ENCODE results near the gene PFKFB3. TPM values are rescaled to one million over a fixed set of nuclear protein-coding genes. Genes with fewer than 3 reads are reported as not detected.
"Not testable (repeated sequence)": the region's sequence is repeated elsewhere in the genome, so short reads cannot be mapped to it uniquely, and the experiment has no call there.

Gene PFKFB3
- total and polyA plus RNA-seq, 9 of the 15 experiments (the other 6 are each of a cell fraction or from before 2014, with no cell fraction given) = 0.46 to 21.6 (median 7.8) TPM

DNA sequence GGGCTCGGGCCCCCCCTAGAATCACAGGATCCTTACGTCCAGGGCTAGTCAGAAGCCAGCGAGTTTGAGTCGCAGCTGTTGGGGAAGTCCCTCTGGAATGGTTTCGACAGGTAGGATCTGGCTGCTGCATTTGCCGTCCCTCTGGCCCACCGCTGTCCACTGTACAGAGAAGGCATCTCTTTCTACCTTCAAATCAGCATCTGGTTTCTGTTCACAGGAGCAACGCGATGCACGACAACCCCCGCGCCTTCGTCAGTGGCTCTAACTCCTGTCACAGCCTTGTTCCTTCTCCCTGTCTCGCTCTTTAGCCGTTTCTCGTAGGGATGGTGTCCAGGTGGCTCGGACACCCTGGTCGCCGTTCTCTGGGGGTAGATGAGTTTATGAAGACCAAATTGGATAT, 11.2 kb upstream of the PFKFB3 start:
- H3K9ac ChIP-seq (ENCODE audit: insufficient read depth in 1 of 2, low read depth in 2 of 2, low read length in 2 of 2) = no peak overlapping the region
- ATAC-seq (no peak), DNase-seq (ENCODE audit: extremely low read depth in 1 of 4, low spot score in 3 of 4) (no peak), FAIRE-seq (no peak)
- no peak overlapping the region for H3K4me3 ChIP-seq
- peaks cover 4% of the 10 kb centered on the region; the same call in 1 of the 3 replicates for H3K79me2 ChIP-seq (ENCODE audit: control insufficient read depth, insufficient read depth, low read length)
- TF ChIP-seq, protein P1, sequence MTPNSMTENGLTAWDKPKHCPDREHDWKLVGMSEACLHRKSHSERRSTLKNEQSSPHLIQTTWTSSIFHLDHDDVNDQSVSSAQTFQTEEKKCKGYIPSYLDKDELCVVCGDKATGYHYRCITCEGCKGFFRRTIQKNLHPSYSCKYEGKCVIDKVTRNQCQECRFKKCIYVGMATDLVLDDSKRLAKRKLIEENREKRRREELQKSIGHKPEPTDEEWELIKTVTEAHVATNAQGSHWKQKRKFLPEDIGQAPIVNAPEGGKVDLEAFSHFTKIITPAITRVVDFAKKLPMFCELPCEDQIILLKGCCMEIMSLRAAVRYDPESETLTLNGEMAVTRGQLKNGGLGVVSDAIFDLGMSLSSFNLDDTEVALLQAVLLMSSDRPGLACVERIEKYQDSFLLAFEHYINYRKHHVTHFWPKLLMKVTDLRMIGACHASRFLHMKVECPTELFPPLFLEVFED (CRISPR knock-in tag; conservative IDR thresholded peaks at IDR 0.05) = no peak
- TF ChIP-seq, protein P2, sequence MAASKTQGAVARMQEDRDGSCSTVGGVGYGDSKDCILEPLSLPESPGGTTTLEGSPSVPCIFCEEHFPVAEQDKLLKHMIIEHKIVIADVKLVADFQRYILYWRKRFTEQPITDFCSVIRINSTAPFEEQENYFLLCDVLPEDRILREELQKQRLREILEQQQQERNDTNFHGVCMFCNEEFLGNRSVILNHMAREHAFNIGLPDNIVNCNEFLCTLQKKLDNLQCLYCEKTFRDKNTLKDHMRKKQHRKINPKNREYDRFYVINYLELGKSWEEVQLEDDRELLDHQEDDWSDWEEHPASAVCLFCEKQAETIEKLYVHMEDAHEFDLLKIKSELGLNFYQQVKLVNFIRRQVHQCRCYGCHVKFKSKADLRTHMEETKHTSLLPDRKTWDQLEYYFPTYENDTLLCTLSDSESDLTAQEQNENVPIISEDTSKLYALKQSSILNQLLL (CRISPR knock-in tag; IDR thresholded peaks at IDR 0.05; ENCODE audit: borderline replicate concordance) = no peak
- TF ChIP-seq ZKSCAN8 (CRISPR knock-in tag; IDR thresholded peaks at IDR 0.05) = no peak
- H3K36me3 ChIP-seq (ENCODE audit: control insufficient read depth, insufficient read depth, low read length) = no peaks in the 10 kb centered on the region
- no peak overlapping the region for H3K4me2 ChIP-seq (ENCODE audit: insufficient read depth, low read length)
- no peaks in the 10 kb centered on the region for H3K9me3 ChIP-seq (replicated peaks; ENCODE audit: control insufficient read depth, insufficient read depth, low read depth, low read length)
- no peak overlapping the region for H3K27ac ChIP-seq (ENCODE audit: extremely low read depth, low read depth, low read length)
- POLR2A ChIA-PET = no interaction called here
- intact Hi-C loops (cut with micrococcal nuclease) (no loop called here), in situ Hi-C loops (cut with MboI) (no loop called here)
- H3K27me3 ChIP-seq (ENCODE audit: control insufficient read depth in 2 of 2, insufficient read depth in 2 of 2, low read length in 2 of 2) = no peaks in the 10 kb centered on the region
- BruUV-seq (replicated peaks) = no TSS peak
- no peak overlapping the region for H2AFZ ChIP-seq (ENCODE audit: low read depth, low read length)
- CTCF ChIA-PET (ENCODE audit: low intra/inter-chr PET ratio) = no interaction called here
- H4K20me1 ChIP-seq (replicated peaks; ENCODE audit: control insufficient read depth, insufficient read depth, low read length) = peaks cover 20% of the 10 kb centered on the region; the same call in 1 of the 2 replicates
- WGBS (ENCODE audit: insufficient coverage, low coverage, missing lambda C conversion rate) = 82% methylated on average over 15 of the region's 19 CpGs
- H3K9me1 ChIP-seq (ENCODE audit: control insufficient read depth, insufficient read depth, low read length) = peaks cover 3% of the 10 kb centered on the region
- H3K4me1 ChIP-seq (replicated peaks in 1 of 2; ENCODE audit: control insufficient read depth in 2 of 2, insufficient read depth in 2 of 2, low read length in 2 of 2) = peaks cover 0 to 8% of the 10 kb centered on the region in 2 experiments; a peak in 3 of 5 replicates

DNA sequence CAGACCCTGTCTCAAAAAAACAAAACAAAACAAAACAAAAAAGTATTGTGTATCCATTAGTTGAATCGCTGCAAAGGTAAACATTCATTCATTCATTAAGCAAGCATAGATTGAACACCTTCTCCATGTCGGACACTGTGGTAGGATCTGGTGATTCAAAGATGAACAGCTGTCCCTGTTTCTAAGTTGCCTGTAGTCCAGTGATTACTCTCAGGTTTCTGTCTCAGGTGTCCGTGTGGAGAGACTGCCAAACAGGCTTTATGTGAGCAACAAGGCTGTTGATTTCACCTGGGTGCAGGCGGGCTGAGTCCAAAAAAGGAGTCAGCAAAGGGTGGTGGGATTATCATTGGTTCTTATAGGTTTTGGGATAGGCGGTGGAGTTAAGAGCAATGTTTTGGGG, 9.4 kb upstream of the PFKFB3 start:
- CTCF ChIA-PET (ENCODE audit: low intra/inter-chr PET ratio); H3K4me2 ChIP-seq (ENCODE audit: insufficient read depth, low read length); H3K4me3 ChIP-seq; H3K9ac ChIP-seq (ENCODE audit: insufficient read depth in 1 of 2, low read depth in 2 of 2, low read length in 2 of 2); H3K27me3 ChIP-seq (ENCODE audit: control insufficient read depth in 2 of 2, insufficient read depth in 2 of 2, low read length in 2 of 2); H3K27ac ChIP-seq (ENCODE audit: extremely low read depth, low read depth, low read length); H3K36me3 ChIP-seq (ENCODE audit: control insufficient read depth, insufficient read depth, low read length); ATAC-seq; BruUV-seq (replicated peaks); H3K79me2 ChIP-seq (ENCODE audit: control insufficient read depth, insufficient read depth, low read length); H3K9me1 ChIP-seq (ENCODE audit: control insufficient read depth, insufficient read depth, low read length); H3K4me1 ChIP-seq (replicated peaks in 1 of 2; ENCODE audit: control insufficient read depth in 2 of 2, insufficient read depth in 2 of 2, low read length in 2 of 2); H3K9me3 ChIP-seq (replicated peaks; ENCODE audit: control insufficient read depth, insufficient read depth, low read depth, low read length); FAIRE-seq; in situ Hi-C loops (cut with MboI); DNase-seq (ENCODE audit: extremely low read depth in 1 of 4, low spot score in 3 of 4); intact Hi-C loops (cut with micrococcal nuclease); H2AFZ ChIP-seq (ENCODE audit: low read depth, low read length): not testable (repeated sequence)
- H4K20me1 ChIP-seq (replicated peaks; ENCODE audit: control insufficient read depth, insufficient read depth, low read length) = peaks cover 17% of the 10 kb centered on the region; the same call in 1 of the 2 replicates
- WGBS (ENCODE audit: insufficient coverage, low coverage, missing lambda C conversion rate) = 55% methylated on average over 5 of the region's 5 CpGs
- POLR2A ChIA-PET = interaction anchor here (1.0 kb wide), 1 partner anchor 10 kb away, joined by 4 read pairs; the partner anchor contains the start of gene PFKFB3
